HCT116 (cell line): ENCODE results near the gene ADI1. TPM values are rescaled to one million over a fixed set of nuclear protein-coding genes. Genes with fewer than 3 reads are reported as not detected.

Experiments
- ATAC-seq: fragments of 200-7000 bp; cut with Tn5 transposase; 2 replicates; pipeline ENCODE4 v1.9.1; 2020; ENCODE audit warnings: mild to moderate bottlenecking, moderate library complexity
- BruUV-seq: library from RNA; stranded (reverse); fragments of 400-500 nt; replicated peaks from 2 replicates; lab custom pipeline; 2021; lab: Mats Ljungman, UMichigan
- CTCF ChIA-PET: fragments of 300-600 bp; sonication (Branson Sonifier 250); formaldehyde crosslinking; loops from one replicate; lab custom pipeline; 2021; ENCODE audit warnings: antibody characterized with exemption; lab: Charles Lee
- POLR2A ChIA-PET: fragments of 300-600, 350-600 bp; sonication (Branson Sonifier 250); formaldehyde crosslinking; loops from one replicate; lab custom pipeline; 2021; ENCODE audit warnings: antibody characterized with exemption; lab: Charles Lee
- RAD21 ChIA-PET, 2 experiments: fragments of 300-600 bp; sonication (Branson Sonifier 250); formaldehyde crosslinking; loops; one replicate each; lab custom pipeline; 2023; ENCODE audit warnings: low total read pairs in 2 of 2; ENCODE audit not compliant: uncharacterized antibody in 2 of 2, unreplicated experiment in 2 of 2, low non-redundant PET in 1 of 2; lab: Charles Lee
- DNase-seq: peaks from one replicate; pipeline ENCODE4 v3.0.0-alpha.2; 2010; ENCODE audit warnings: low read depth, low spot score
- H2AFZ ChIP-seq: fragments of 200-600 bp; shearing (Covaris generic), sonication (generic); 2 replicates; pipeline ENCODE4 v1.6.1; 2017; ENCODE audit warnings: low read depth, mixed run types, mixed read lengths, antibody characterized with exemption, low read length; ENCODE audit not compliant: poor library complexity, severe bottlenecking
- H3K27ac ChIP-seq: 2 replicates; pipeline ENCODE4 v1.5.1; 2012; ENCODE audit warnings: low read depth, low read length
- H3K27me3 ChIP-seq: fragments of 200-600 bp; sonication (generic); 2 replicates; pipeline ENCODE4 v1.6.1; 2016; ENCODE audit warnings: mixed run types, low read length, mixed read lengths; ENCODE audit not compliant: insufficient read depth
- H3K36me3 ChIP-seq, 2 experiments: fragments of 200-500 bp in 1 of 2; fragments of 200-600 bp in 1 of 2; sonication (Bioruptor generic) in 1 of 2; sonication (generic) in 1 of 2; 2 replicates each; pipeline versions ENCODE4 v1.5.1 to v1.6.1; 2014 to 2016; ENCODE audit warnings: low read length in 2 of 2, inconsistent platforms in 1 of 2, mixed read lengths in 1 of 2, mixed run types in 1 of 2; ENCODE audit not compliant: insufficient read depth in 2 of 2, control insufficient read depth in 1 of 2
- H3K4me1 ChIP-seq, 2 experiments: fragments of 200-600 bp in 1 of 2; sonication (generic) in 1 of 2; 2 replicates each; pipeline versions ENCODE4 v1.5.1 to v1.6.1; 2012 to 2017; ENCODE audit warnings: low read length in 2 of 2, inconsistent platforms in 1 of 2, mild to moderate bottlenecking in 1 of 2, mixed read lengths in 1 of 2, mixed run types in 1 of 2, moderate library complexity in 1 of 2; ENCODE audit not compliant: insufficient read depth in 2 of 2, control insufficient read depth in 1 of 2
- H3K4me2 ChIP-seq: fragments of 200-600 bp; sonication (generic); 2 replicates; pipeline ENCODE4 v1.6.1; 2017; ENCODE audit warnings: mixed run types, low read length, mixed read lengths
- H3K4me3 ChIP-seq, 2 experiments: fragments of 200-600 bp in 1 of 2; sonication (generic) in 1 of 2; replicated peaks in 1 of 2; 2 replicates each; pipeline ENCODE4 v1.5.1; 2011 to 2016; ENCODE audit warnings: low read length in 2 of 2, control low read depth in 1 of 2, low read depth in 1 of 2, mild to moderate bottlenecking in 1 of 2, mixed read lengths in 1 of 2, mixed run types in 1 of 2
- H3K79me2 ChIP-seq: fragments of 200-600 bp; sonication (generic); 2 replicates; pipeline ENCODE4 v1.6.1; 2017; ENCODE audit warnings: mild to moderate bottlenecking, mixed run types, low read length, moderate library complexity, mixed read lengths; ENCODE audit not compliant: insufficient read depth
- H3K9ac ChIP-seq: fragments of 200-600 bp; sonication (generic); 2 replicates; pipeline ENCODE4 v1.6.1; 2016; ENCODE audit warnings: low read length, mixed read lengths
- H3K9me2 ChIP-seq: fragments of 200-600 bp; sonication (generic), shearing (Covaris generic); 2 replicates; pipeline ENCODE4 v1.6.1; 2017; ENCODE audit warnings: mixed run types, mild to moderate bottlenecking, moderate library complexity; ENCODE audit not compliant: insufficient read depth
- H3K9me3 ChIP-seq, 2 experiments: fragments of 200-500 bp in 1 of 2; fragments of 200-600 bp in 1 of 2; sonication (Bioruptor generic) in 1 of 2; sonication (generic) in 1 of 2; 2 replicates each; pipeline ENCODE4 v1.6.1; 2014 to 2017; ENCODE audit warnings: low read length in 2 of 2, mixed read lengths in 2 of 2, inconsistent platforms in 1 of 2, low read depth in 1 of 2, mild to moderate bottlenecking in 1 of 2, mixed run types in 1 of 2, moderate library complexity in 1 of 2; ENCODE audit not compliant: control insufficient read depth in 1 of 2, insufficient read depth in 1 of 2
- H4K20me1 ChIP-seq: fragments of 200-600 bp; sonication (generic), shearing (Covaris generic); 2 replicates; pipeline ENCODE4 v1.6.1; 2017; ENCODE audit warnings: mixed run types, mild to moderate bottlenecking, moderate library complexity; ENCODE audit not compliant: insufficient read depth
- CBX3 ChIP-seq: IDR thresholded peaks from 2 replicates; pipeline ENCODE4 v1.6.1; 2012; ENCODE audit warnings: low read depth
- EGR1 ChIP-seq: IDR thresholded peaks from 2 replicates; pipeline ENCODE4 v1.6.1; 2012; ENCODE audit warnings: low read depth
- ELF1 ChIP-seq: IDR thresholded peaks from 2 replicates; pipeline ENCODE4 v1.6.1; 2012; ENCODE audit warnings: low read depth, borderline replicate concordance
- EZH2 ChIP-seq: fragments of 200-600 bp; sonication (generic); IDR thresholded peaks from 2 replicates; pipeline ENCODE4 v1.6.1; 2017; ENCODE audit warnings: antibody characterized with exemption, mixed run types
- EZH2phosphoT487 ChIP-seq: fragments of 200-600 bp; IDR thresholded peaks from 2 replicates; pipeline ENCODE4 v1.6.1; 2018; ENCODE audit warnings: antibody characterized with exemption, borderline replicate concordance
- FOSL1 ChIP-seq: IDR thresholded peaks from 2 replicates; pipeline ENCODE4 v1.6.1; 2012; ENCODE audit warnings: low read depth
- JUND ChIP-seq: IDR thresholded peaks from 2 replicates; pipeline ENCODE4 v1.6.1; 2012
- POLR2A ChIP-seq: IDR thresholded peaks from 2 replicates; pipeline ENCODE4 v1.7.0; 2011; ENCODE audit warnings: borderline replicate concordance; ENCODE audit not compliant: insufficient read depth, insufficient read length; ENCODE audit errors: extremely low read depth
- POLR2AphosphoS5 ChIP-seq: IDR thresholded peaks from 2 replicates; pipeline ENCODE4 v1.6.1; 2011; ENCODE audit warnings: mild to moderate bottlenecking, low read depth, low read length, moderate library complexity
- RAD21 ChIP-seq: IDR thresholded peaks from 2 replicates; pipeline ENCODE4 v1.6.1; 2012; ENCODE audit warnings: low read depth, mild to moderate bottlenecking
- SP1 ChIP-seq: IDR thresholded peaks from 2 replicates; pipeline ENCODE4 v1.6.1; 2012; ENCODE audit warnings: low read depth
- SRF ChIP-seq: IDR thresholded peaks from 2 replicates; pipeline ENCODE4 v1.6.1; 2012; ENCODE audit warnings: low read depth
- TCF7L2 ChIP-seq: IDR thresholded peaks from 2 replicates; pipeline ENCODE4 v1.7.0; 2011; ENCODE audit warnings: borderline replicate concordance, inconsistent platforms; ENCODE audit not compliant: insufficient read depth, insufficient read length; ENCODE audit errors: extremely low read depth
- ZFX ChIP-seq: fragments of 450-650 bp; IDR thresholded peaks from 2 replicates; pipeline ENCODE4 v1.6.1; 2017
- intact Hi-C: fragments of 100-400 bp; cut with micrococcal nuclease; formaldehyde crosslinking; loops from 2 replicates; pipeline ENCODE4 v1.10.0; 2022
- total RNA-seq: library from RNA; stranded (reverse); gene quantifications from one replicate; pipeline ENCODE4 v1.2.1, GENCODE V29; 2021; ENCODE audit not compliant: unreplicated experiment
- TF ChIP-seq, protein P1 (sequence below): IDR thresholded peaks from 2 replicates; pipeline ENCODE4 v1.6.1; 2012
- TF ChIP-seq, protein P2 (sequence below): IDR thresholded peaks from 2 replicates; pipeline ENCODE4 v1.6.1; 2011; ENCODE audit warnings: mild to moderate bottlenecking, low read length, moderate library complexity; ENCODE audit not compliant: insufficient replicate concordance; ENCODE audit errors: extremely low read depth
- TF ChIP-seq, protein P3 (sequence below), 3 experiments: fragments of 200-600 bp in 1 of 3; sonication (generic) in 1 of 3; IDR thresholded peaks in 2 of 3; conservative IDR thresholded peaks in 1 of 3; 2 replicates each; pipeline ENCODE4 v1.5.1; 2012 to 2017; ENCODE audit warnings: low read depth in 2 of 3, low read length in 2 of 3, antibody characterized with exemption in 1 of 3, borderline replicate concordance in 1 of 3, control low read depth in 1 of 3, mild to moderate bottlenecking in 1 of 3, mixed read lengths in 1 of 3, mixed run types in 1 of 3, moderate library complexity in 1 of 3; ENCODE audit not compliant: insufficient read depth in 1 of 3

The ADI1 gene
- total RNA-seq, 1 experiment from 2014 or later, result 27.0 TPM

DNA sequence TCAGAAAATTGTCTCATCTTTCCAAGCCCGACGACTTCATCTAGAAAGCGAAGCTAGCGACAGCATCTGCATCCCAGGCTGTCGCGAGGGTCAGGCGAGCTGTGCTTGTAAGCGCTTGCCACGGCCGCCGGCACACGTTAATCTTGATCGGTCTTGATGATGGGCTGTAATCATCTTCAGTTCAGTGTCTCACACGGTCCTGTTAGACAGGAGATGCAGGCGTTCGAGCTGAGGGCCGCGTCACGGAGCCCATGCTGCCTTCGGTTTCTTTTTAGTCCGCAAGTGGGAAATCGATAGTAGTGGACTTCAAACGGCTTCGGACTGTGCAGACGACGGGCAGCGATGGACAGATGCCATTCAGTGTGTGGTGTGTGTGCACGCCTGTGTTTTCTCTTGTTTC is 43.6 kb downstream of the ADI1 start:
- no peak overlapping the region for H3K27ac ChIP-seq
- no peaks in the 10 kb centered on the region for H3K9me3 ChIP-seq
- H4K20me1 ChIP-seq, result no peaks in the 10 kb centered on the region
- H3K4me1 ChIP-seq, result no peaks in the 10 kb centered on the region
- TF ChIP-seq CBX3 (no peak), EZH2phosphoT487 (no peak), EGR1 (no peak), TCF7L2 (no peak), EZH2 (no peak), SRF (no peak), ZFX (no peak), JUND (no peak), POLR2A (no peak), SP1 (no peak), POLR2AphosphoS5 (no peak), FOSL1 (no peak), RAD21 (no peak), ELF1 (no peak)
- TF ChIP-seq, protein P1, sequence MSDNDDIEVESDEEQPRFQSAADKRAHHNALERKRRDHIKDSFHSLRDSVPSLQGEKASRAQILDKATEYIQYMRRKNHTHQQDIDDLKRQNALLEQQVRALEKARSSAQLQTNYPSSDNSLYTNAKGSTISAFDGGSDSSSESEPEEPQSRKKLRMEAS, result no peak
- TF ChIP-seq, protein P2, sequence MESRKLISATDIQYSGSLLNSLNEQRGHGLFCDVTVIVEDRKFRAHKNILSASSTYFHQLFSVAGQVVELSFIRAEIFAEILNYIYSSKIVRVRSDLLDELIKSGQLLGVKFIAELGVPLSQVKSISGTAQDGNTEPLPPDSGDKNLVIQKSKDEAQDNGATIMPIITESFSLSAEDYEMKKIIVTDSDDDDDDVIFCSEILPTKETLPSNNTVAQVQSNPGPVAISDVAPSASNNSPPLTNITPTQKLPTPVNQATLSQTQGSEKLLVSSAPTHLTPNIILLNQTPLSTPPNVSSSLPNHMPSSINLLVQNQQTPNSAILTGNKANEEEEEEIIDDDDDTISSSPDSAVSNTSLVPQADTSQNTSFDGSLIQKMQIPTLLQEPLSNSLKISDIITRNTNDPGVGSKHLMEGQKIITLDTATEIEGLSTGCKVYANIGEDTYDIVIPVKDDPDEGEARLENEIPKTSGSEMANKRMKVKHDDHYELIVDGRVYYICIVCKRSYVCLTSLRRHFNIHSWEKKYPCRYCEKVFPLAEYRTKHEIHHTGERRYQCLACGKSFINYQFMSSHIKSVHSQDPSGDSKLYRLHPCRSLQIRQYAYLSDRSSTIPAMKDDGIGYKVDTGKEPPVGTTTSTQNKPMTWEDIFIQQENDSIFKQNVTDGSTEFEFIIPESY, result no peak
- TF ChIP-seq, protein P3, sequence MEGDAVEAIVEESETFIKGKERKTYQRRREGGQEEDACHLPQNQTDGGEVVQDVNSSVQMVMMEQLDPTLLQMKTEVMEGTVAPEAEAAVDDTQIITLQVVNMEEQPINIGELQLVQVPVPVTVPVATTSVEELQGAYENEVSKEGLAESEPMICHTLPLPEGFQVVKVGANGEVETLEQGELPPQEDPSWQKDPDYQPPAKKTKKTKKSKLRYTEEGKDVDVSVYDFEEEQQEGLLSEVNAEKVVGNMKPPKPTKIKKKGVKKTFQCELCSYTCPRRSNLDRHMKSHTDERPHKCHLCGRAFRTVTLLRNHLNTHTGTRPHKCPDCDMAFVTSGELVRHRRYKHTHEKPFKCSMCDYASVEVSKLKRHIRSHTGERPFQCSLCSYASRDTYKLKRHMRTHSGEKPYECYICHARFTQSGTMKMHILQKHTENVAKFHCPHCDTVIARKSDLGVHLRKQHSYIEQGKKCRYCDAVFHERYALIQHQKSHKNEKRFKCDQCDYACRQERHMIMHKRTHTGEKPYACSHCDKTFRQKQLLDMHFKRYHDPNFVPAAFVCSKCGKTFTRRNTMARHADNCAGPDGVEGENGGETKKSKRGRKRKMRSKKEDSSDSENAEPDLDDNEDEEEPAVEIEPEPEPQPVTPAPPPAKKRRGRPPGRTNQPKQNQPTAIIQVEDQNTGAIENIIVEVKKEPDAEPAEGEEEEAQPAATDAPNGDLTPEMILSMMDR (IDR thresholded peaks at IDR 0.05 in 2 of 3, conservative IDR thresholded peaks at IDR 0.05 in 1 of 3; ENCODE audit: borderline replicate concordance in 1 of 3, insufficient read depth in 1 of 3, low read depth in 2 of 3, low read length in 2 of 3), result no peak
- RAD21 ChIA-PET, result no interaction called here
- no peaks in the 10 kb centered on the region for H3K79me2 ChIP-seq
- H3K36me3 ChIP-seq, result peaks cover 0 to 2% of the 10 kb centered on the region in 2 experiments; a peak in 1 of 4 replicates
- DNase-seq, result no peak
- POLR2A ChIA-PET, result no interaction called here
- BruUV-seq, result no TSS peak
- no peak overlapping the region for H2AFZ ChIP-seq
- H3K27me3 ChIP-seq, result no peaks in the 10 kb centered on the region
- no peak overlapping the region for H3K9ac ChIP-seq
- H3K4me2 ChIP-seq, result no peak overlapping the region
- no peaks in the 10 kb centered on the region for H3K9me2 ChIP-seq
- intact Hi-C loops, result no loop called here
- CTCF ChIA-PET, result no interaction called here
- no peak for ATAC-seq
- no peak overlapping the region for H3K4me3 ChIP-seq
